ENCODE results near the gene CREB3L2.

Gene CREB3L2

GRCh38 chr7:137873979-137874777 is 127.7 kb downstream of the CREB3L2 start:
- no peak for DNase-seq

GRCh38 chr7:137873524-137873923 is 128.4 kb downstream of the CREB3L2 start:
- no peak for DNase-seq
- intact Hi-C loops (cut with DNase I) = no loop called here

More at GRCh38 chr7:137873979-137874777, 127.7 kb downstream of the CREB3L2 start:
- intact Hi-C loops (cut with DNase I) = no loop called here

GRCh38 chr7:137871170-137871915 is 130.5 kb downstream of the CREB3L2 start:
- intact Hi-C loops (cut with DNase I) = no loop called here
- no peak for DNase-seq

DNA sequence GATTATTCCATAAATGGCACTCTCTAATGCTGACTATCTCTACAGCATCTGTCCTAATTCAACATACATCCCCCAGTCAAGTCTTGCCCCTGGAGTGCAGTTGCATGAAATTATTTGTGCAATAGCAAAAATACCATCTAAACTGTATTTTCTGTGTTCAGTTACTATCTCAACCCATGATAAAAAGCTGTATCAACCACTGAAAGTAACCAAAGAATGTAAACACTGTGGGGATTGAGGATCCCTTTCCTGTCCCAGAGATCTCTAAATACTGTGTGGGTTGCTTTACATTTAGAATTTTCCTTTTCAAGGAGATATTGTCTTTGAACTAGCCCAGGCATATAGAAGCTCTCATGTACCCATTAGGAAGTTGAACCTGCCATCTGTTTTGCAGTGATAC is 131.2 kb downstream of the CREB3L2 start:
- DNase-seq = no peak
- intact Hi-C loops (cut with DNase I) = no loop called here

GRCh38 chr7:137870078-137870477 is 131.8 kb downstream of the CREB3L2 start:
- no peak for DNase-seq
- intact Hi-C loops (cut with DNase I) = no loop called here

DNA sequence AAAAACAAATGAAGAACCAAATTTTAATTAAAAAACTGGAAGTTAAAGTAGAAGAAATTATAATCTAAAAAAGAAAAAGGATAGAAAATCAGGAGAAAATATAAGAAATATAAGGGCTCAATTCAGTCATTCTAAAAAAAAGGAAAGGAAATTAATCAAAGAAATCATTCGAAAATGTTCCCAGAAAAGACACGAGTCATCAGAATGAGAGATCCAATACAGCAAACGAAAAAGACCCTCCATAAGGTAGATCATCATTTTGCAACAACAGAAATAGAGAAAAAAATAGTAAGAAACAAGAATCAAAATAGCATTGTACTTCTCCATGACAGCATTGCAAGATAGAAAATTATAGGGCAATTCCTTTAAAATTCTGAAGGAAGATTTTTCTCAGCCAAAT is 132.6 kb downstream of the CREB3L2 start:
- no peak for DNase-seq
- intact Hi-C loops (cut with DNase I) = no loop called here

- DNase-seq = no peak
- intact Hi-C loops (cut with DNase I) = no loop called here
Observed at GRCh38 chr7:137867289-137867688, 134.6 kb downstream of the CREB3L2 start.

DNA sequence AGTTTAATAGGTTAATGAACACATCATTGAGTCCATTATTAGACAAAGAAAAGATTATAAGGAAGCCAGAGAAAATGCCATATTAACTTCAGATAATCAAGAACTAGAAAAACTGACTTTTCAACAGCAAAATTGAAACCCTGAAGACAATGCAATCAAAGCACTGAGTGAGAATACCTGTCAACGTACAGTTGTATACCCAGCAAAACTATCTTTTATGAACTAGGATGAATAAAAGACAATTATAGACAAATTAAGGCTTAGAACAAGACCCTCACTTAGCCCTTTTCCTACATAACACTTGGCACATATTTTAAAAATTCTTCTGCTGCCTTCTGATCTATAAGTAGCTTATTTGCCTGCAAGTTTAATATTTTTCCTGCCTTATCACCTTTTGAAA is 136.1 kb downstream of the CREB3L2 start:
- intact Hi-C loops (cut with DNase I) = no loop called here
- no peak for DNase-seq

DNA sequence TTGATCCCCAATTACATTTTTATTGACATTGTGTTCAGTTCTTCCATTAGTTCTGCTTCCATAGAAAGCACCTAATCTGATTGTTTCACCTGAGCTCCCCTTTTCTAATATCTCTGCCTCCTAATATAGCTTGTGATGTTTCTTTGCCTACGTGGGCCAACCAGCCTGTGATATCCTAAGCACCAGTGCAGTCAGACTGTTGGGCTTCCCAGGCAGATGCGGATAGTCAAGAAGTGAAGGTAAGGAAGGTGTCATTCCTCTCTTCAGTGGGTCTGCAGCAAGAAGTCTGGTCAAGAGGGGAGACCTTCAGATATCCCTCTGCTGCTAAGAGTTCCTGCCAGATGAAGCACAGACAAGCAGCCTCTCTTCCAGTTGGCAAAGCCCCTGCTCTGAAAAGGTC is 138.9 kb downstream of the CREB3L2 start:
- intact Hi-C loops (cut with DNase I) = no loop called here
- DNase-seq = no peak

DNA sequence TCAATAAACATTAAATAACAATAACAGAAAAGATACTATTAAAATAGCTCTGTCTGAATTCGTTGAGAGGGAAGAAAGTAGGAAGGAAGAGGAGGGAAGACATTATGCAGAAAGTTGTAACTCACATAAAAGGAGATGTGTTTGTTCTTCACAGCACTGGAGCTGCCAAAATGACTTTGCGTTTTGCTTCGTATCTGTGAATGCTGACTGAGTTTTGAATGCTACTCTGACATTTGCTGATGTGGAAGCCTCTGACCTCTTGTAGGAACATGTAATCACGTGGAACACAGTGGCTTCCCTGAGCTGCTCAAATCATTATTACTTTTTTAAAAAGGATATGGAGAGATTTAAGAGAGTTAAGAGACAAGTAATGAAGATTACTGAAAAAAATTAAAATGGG is 139.5 kb downstream of the CREB3L2 start:
- no peak for DNase-seq
- intact Hi-C loops (cut with DNase I) = no loop called here

DNA sequence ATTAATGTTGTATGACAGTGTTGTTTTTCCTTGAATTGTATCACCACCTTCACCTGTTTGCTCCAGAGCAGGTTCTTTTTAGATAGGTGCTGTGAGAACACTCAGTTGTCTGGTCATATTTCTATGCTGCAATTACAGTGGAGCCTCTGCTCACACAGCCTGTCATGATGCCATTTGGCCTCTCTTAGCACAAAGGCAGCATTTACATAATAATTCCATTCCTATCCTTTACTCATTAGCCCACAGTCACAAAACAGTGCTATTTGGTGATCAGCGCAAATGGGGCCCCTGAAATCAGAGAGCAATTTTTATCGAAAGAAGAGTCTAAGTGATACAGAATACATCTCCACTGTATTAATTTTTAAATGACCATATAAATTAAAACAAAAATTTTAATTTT is 141.3 kb downstream of the CREB3L2 start:
- DNase-seq = no peak
- intact Hi-C loops (cut with DNase I) = no loop called here

- intact Hi-C loops (cut with DNase I) = no loop called here
- peak in 4 of 42 donors; percentile 16 to 42 (median 40) for DNase-seq
Observed at GRCh38 chr7:137853053-137853452, 148.8 kb downstream of the CREB3L2 start.

- no peak for DNase-seq
- intact Hi-C loops (cut with DNase I) = no loop called here
Observed at GRCh38 chr7:137852108-137852507, 149.8 kb downstream of the CREB3L2 start.

DNA sequence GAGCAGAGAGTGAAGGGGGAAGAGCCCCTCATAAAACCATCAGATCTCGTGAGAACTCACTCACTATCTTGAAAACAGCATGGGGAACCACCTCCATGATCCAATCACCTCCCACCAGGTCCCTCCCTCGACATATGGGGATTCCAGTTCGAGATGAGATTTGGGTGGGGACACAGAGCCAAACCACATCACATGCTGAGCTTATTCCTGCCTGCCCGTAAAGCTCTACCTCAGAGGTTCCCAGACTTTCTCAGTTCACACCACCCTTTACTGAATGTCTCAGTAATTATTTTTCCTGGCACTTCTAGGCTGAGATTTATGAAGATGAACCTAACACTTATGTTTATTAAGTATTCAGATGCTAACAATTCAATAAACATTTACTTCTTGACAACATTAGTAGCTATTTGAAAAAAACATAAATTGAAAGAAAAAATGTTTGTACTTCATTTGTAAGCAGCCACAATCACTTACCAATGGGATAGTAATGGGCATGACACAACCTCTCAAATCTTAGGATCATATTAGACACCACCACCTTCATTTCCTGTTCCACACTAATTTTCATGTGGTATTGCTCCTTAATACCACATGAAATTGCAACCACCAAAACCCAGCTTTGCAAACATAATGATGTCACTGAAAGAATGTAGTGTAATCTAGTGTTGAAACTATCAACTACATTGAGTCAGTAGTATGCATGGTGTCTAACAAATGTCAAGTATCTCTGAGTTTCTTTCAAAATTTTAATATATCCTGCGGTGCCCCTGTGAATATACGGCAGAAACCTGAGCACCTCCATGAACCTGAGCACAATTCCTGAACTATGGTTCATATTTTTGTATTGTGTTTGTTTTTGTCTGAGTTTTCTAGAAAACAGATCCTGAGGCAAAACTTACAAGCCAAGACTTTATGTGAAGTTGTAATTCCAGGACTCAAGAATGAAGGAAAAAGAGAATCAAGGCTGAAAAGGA is 150.6 kb downstream of the CREB3L2 start:
- DNase-seq = no peak
- intact Hi-C loops (cut with DNase I) = no loop called here

GRCh38 chr7:137850571-137850970 is 151.3 kb downstream of the CREB3L2 start:
- intact Hi-C loops (cut with DNase I) = no loop called here
- DNase-seq = no peak

GRCh38 chr7:137848095-137848494 is 153.8 kb downstream of the CREB3L2 start:
- intact Hi-C loops (cut with DNase I) = no loop called here
- peak in 2 of 42 donors; percentile 13 to 37 for DNase-seq

DNA sequence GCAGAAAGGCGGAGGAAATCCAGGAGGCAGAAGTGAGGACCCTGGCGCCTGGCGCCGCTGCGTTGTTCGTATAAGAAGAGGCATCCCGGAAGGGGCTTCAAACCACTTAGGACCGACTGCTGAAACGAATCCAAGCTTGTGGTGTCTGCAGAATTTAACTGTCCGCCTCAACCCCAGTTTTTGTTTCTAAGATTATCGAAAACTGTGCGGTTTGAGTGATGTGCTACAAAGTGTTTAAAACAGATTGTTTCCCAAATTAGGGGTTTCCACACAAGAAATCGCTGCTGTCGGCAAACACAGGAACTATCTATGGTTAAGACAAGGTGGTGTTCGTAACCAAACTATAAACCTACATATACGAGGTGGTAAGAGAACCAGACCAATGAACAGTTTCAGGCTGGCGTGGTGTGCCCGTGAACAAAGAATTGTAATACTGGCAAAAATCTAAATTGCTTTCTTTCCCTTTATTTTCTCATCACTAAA is 154.3 kb downstream of the CREB3L2 start:
- intact Hi-C loops (cut with DNase I) = no loop called here
- DNase-seq = peak in 19 of 42 donors; percentile 16 to 60 (median 32)

DNA sequence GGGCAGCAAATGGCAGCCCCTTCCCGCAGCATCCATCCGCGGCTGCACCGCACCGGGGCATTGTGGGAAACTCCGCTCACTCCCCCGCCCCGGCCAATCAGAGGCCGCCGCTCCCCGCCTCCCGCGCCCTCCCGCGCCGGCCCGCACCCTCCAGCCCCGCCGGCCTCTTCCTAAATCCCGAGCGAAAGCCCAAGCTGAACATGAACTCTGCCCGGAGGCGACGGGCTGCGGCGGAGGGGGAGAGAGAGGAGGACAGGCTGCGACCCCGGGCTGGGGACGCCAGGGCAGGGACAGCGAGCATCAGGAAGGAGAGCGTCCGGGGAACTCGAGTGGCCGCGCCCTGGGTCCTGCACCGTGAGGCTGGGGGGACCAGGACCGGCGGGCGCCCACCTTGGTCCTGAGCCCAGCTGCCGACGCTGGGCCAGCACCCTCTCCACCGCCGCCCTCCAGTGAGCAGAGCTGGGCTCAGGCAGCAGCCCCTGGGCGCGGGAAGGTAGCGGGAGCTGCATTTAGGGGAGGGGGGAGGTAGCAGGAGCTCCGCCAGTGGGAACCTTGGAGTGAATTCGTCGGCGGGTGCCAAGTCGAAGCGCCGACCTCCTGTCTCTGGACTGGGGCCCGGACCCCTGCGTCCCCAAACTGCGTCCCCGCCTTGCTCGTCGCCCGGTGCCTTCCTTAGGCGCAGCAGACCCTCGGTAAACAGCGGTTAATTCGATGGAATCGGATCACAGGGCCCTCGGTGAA is 154.9 kb downstream of the CREB3L2 start, which contains the start of gene DGKI:
Gene DGKI, minus strand, starts transcription at position 148 of the 741 bp plus-strand sequence.
- intact Hi-C loops (cut with DNase I) = no loop called here
- DNase-seq = peak; percentile 54 to 94 (median 87)

- intact Hi-C loops (cut with DNase I) = no loop called here
- DNase-seq = peak in 1 of 42 donors; percentile 30
Observed at GRCh38 chr7:137846549-137846826, 155.4 kb downstream of the CREB3L2 start.

Data from head of caudate nucleus (tissue), 42 donors.